Measurements from ENCODE around the gene RALGPS1. TPM values are rescaled to one million over a fixed set of nuclear protein-coding genes. Genes with fewer than 3 reads are reported as not detected.
A peak's percentile ranks its signal among the peaks of the same experiment; 100 is the strongest.

The RALGPS1 gene
- total and polyA plus RNA-seq, 2 donors (not counting 1 experiment from before 2014, with no cell fraction given), result 19.7 to 39.9 TPM

DNA sequence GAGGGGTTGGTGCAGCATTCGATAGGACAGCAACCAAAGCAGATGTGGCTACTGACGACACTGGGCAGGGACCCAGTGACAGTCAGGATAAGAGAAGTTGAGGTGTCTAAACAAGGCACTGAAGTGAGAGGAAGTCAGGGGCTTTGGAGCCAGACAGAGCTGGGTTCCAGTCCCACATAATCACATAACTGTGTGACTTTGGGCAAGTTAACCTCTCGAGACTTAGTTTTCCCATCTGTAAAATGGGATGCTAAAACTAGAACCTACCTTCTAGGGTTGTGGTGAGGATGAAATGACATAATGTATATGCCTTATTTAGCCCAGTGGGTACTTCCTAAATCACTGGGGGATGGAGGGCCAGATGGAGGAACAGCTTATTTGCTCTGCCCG lies 204.7 kb downstream of the RALGPS1 start:
- no peaks in the 10 kb centered on the region for H3K79me2 ChIP-seq (ENCODE audit: control insufficient read depth, insufficient read depth, low read length)
- ChIA-PET CTCF (no interaction called here), POLR2A (no interaction called here)
- H3K9ac ChIP-seq (ENCODE audit: low read length), result no peak overlapping the region
- H4K20me1 ChIP-seq (ENCODE audit: control insufficient read depth, insufficient read depth, low read length, poor library complexity, severe bottlenecking), result no peaks in the 10 kb centered on the region
- intact Hi-C loops (cut with micrococcal nuclease), result no loop called here
- H2AFZ ChIP-seq (ENCODE audit: insufficient read depth, low read depth, low read length, poor library complexity, severe bottlenecking), result no peak overlapping the region
- Mint-ChIP-seq H3K27me3 (peaks cover 22% of the 10 kb centered on the region), H3K27ac (no peak overlapping the region), H3K4me1 (peaks cover 52% of the 10 kb centered on the region), H3K4me3 (no peak overlapping the region), H3K9me3 (ENCODE audit: insufficient read depth) (no peaks in the 10 kb centered on the region)
- H3K4me2 ChIP-seq (replicated peaks; ENCODE audit: low read depth, low read length, poor library complexity, severe bottlenecking), result no peak overlapping the region
- WGBS (ENCODE audit: insufficient coverage), result 92% methylated on average over 2 of the region's 4 CpGs
- no peak for ATAC-seq (ENCODE audit: low read depth)
- peaks cover 0 to 14% (median 5%) of the 10 kb centered on the region in 4 experiments for H3K27me3 ChIP-seq (replicated peaks in 1 of 4; ENCODE audit: control extremely low read depth in 1 of 4, control insufficient read depth in 3 of 4, insufficient read depth in 4 of 4, low read length in 3 of 4)
- DNase-seq, result no peak
- no peaks in the 10 kb centered on the region for H3K36me3 ChIP-seq (replicated peaks in 1 of 2; ENCODE audit: control extremely low read depth in 1 of 2, control insufficient read depth in 1 of 2, extremely low read depth in 1 of 2, insufficient read depth in 2 of 2, low read length in 1 of 2)
- TF ChIP-seq EZH2 (IDR thresholded peaks at IDR 0.05; ENCODE audit: borderline replicate concordance, insufficient read depth, low read depth, low read length, poor library complexity, severe bottlenecking), result no peak
- TF ChIP-seq, protein P1, sequence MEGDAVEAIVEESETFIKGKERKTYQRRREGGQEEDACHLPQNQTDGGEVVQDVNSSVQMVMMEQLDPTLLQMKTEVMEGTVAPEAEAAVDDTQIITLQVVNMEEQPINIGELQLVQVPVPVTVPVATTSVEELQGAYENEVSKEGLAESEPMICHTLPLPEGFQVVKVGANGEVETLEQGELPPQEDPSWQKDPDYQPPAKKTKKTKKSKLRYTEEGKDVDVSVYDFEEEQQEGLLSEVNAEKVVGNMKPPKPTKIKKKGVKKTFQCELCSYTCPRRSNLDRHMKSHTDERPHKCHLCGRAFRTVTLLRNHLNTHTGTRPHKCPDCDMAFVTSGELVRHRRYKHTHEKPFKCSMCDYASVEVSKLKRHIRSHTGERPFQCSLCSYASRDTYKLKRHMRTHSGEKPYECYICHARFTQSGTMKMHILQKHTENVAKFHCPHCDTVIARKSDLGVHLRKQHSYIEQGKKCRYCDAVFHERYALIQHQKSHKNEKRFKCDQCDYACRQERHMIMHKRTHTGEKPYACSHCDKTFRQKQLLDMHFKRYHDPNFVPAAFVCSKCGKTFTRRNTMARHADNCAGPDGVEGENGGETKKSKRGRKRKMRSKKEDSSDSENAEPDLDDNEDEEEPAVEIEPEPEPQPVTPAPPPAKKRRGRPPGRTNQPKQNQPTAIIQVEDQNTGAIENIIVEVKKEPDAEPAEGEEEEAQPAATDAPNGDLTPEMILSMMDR (IDR thresholded peaks at IDR 0.05), result no peak
- no peak overlapping the region for H3K4me3 ChIP-seq (ENCODE audit: control extremely low read depth in 1 of 5, extremely low read depth in 1 of 5, insufficient read depth in 1 of 5, low read depth in 2 of 5, low read length in 4 of 5)
- peaks cover 23 to 43% of the 10 kb centered on the region in 2 donors for H3K4me1 ChIP-seq (ENCODE audit: control insufficient read depth in 2 of 2, insufficient read depth in 2 of 2, low read length in 2 of 2)
- H3K9me3 ChIP-seq (ENCODE audit: control extremely low read depth in 1 of 3, control insufficient read depth in 2 of 3, insufficient read depth in 1 of 3, low read length in 2 of 3), result no peaks in the 10 kb centered on the region
- H3K27ac ChIP-seq (ENCODE audit: low read length in 2 of 2), result no peak overlapping the region

DNA sequence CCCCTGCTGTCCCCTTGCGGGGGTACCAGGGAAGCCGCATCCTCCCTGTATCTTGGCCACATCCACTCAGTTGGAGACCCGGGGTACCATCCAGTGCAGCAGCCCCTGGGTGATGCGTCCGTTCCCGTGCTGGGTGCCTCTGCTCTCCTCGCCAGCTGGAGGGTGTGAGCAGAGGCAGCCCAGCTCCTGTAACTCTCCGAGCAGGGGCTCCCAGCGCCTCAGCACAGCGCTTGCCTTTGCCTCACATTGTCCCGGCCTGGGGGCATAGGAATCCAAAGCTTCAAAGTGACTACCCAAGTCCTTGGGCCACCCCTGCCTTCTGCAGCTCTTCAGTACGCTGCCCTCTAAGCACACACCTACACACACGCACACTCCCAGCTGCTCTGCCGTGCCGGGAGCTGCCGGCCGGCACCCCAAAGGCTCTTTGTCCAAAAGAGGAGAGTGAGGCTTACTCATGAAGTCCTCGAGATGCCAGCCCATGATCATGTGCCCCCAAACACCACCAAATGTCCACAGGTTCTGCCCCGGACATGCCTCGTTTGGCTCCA lies 207.1 kb downstream of the RALGPS1 start:
- no peak for ATAC-seq (ENCODE audit: low read depth)
- H3K27ac ChIP-seq (ENCODE audit: low read length in 2 of 2), result no peak overlapping the region
- H2AFZ ChIP-seq (ENCODE audit: insufficient read depth, low read depth, low read length, poor library complexity, severe bottlenecking), result no peak overlapping the region
- no peak overlapping the region for H3K9ac ChIP-seq (ENCODE audit: low read length)
- peak overlapping the region; percentile 44 for H3K4me3 Mint-ChIP-seq
- peaks cover 22% of the 10 kb centered on the region for H3K27me3 Mint-ChIP-seq
- no peaks in the 10 kb centered on the region for H3K9me3 ChIP-seq (ENCODE audit: control extremely low read depth in 1 of 3, control insufficient read depth in 2 of 3, insufficient read depth in 1 of 3, low read length in 2 of 3)
- intact Hi-C loops (cut with micrococcal nuclease), result no loop called here
- H3K4me1 Mint-ChIP-seq, result peaks cover 45% of the 10 kb centered on the region
- H3K27me3 ChIP-seq (replicated peaks in 1 of 4; ENCODE audit: control extremely low read depth in 1 of 4, control insufficient read depth in 3 of 4, insufficient read depth in 4 of 4, low read length in 3 of 4), result peaks cover 0 to 14% (median 5%) of the 10 kb centered on the region in 4 experiments
- H3K27ac Mint-ChIP-seq, result no peak overlapping the region
- ChIA-PET CTCF (no interaction called here), POLR2A (no interaction called here)
- H3K79me2 ChIP-seq (ENCODE audit: control insufficient read depth, insufficient read depth, low read length), result no peaks in the 10 kb centered on the region
- DNase-seq, result no peak
- no peaks in the 10 kb centered on the region for H4K20me1 ChIP-seq (ENCODE audit: control insufficient read depth, insufficient read depth, low read length, poor library complexity, severe bottlenecking)
- peaks cover 23 to 35% of the 10 kb centered on the region in 2 donors for H3K4me1 ChIP-seq (ENCODE audit: control insufficient read depth in 2 of 2, insufficient read depth in 2 of 2, low read length in 2 of 2)
- no peak overlapping the region for H3K4me3 ChIP-seq (ENCODE audit: control extremely low read depth in 1 of 5, extremely low read depth in 1 of 5, insufficient read depth in 1 of 5, low read depth in 2 of 5, low read length in 4 of 5)
- no peaks in the 10 kb centered on the region for H3K9me3 Mint-ChIP-seq (ENCODE audit: insufficient read depth)
- H3K4me2 ChIP-seq (replicated peaks; ENCODE audit: low read depth, low read length, poor library complexity, severe bottlenecking), result peak overlapping the region; percentile 64
- WGBS (ENCODE audit: insufficient coverage), result 73% methylated on average over 20 of the region's 20 CpGs
- H3K36me3 ChIP-seq (replicated peaks in 1 of 2; ENCODE audit: control extremely low read depth in 1 of 2, control insufficient read depth in 1 of 2, extremely low read depth in 1 of 2, insufficient read depth in 2 of 2, low read length in 1 of 2), result no peaks in the 10 kb centered on the region
- TF ChIP-seq, protein P1 (IDR thresholded peaks at IDR 0.05), result no peak
- TF ChIP-seq EZH2 (IDR thresholded peaks at IDR 0.05; ENCODE audit: borderline replicate concordance, insufficient read depth, low read depth, low read length, poor library complexity, severe bottlenecking), result no peak

All from B cell (primary cell).